SU-DHL-6 (cell line): ENCODE data around the gene OBSCN.

ENCODE experiments used
- H2AFZ ChIP-seq: fragments of 200-600 bp; sonication (generic); 2 replicates; pipeline ENCODE4 v1.6.1; 2014; ENCODE audit warnings: low read depth, mild to moderate bottlenecking, moderate library complexity, mixed read lengths, antibody characterized with exemption, low read length; ENCODE audit not compliant: severe bottlenecking
- H3F3A ChIP-seq: fragments of 200-600 bp; shearing (Covaris generic); 2 replicates; pipeline ENCODE4 v1.6.0; 2016; ENCODE audit warnings: antibody characterized with exemption, mild to moderate bottlenecking; ENCODE audit not compliant: insufficient read depth
- H3K27ac ChIP-seq: fragments of 200-600 bp; sonication (generic); 2 replicates; pipeline ENCODE4 v1.5.1; 2016; ENCODE audit warnings: low read depth, mild to moderate bottlenecking, low read length, moderate library complexity, mixed read lengths
- H3K27me3 ChIP-seq: fragments of 200-600 bp; sonication (generic), shearing (Covaris generic); 2 replicates; pipeline ENCODE4 v1.6.0; 2014; ENCODE audit warnings: mild to moderate bottlenecking, low read length
- H3K36me3 ChIP-seq: fragments of 200-600 bp; sonication (generic); 2 replicates; pipeline ENCODE4 v1.6.1; 2014; ENCODE audit warnings: mild to moderate bottlenecking, low read length, mixed read lengths
- H3K4me2 ChIP-seq: fragments of 300-600, 200-600 bp; shearing (Covaris generic), sonication (generic); 2 replicates; pipeline ENCODE4 v1.6.0; 2014; ENCODE audit warnings: low read length, low read depth, mild to moderate bottlenecking; ENCODE audit not compliant: poor library complexity, severe bottlenecking
- H3K4me3 ChIP-seq: fragments of 200-600 bp; sonication (generic); 2 replicates; pipeline ENCODE4 v1.5.1; 2014; ENCODE audit warnings: antibody characterized with exemption, low read length, mild to moderate bottlenecking, mixed read lengths; ENCODE audit not compliant: insufficient read depth, poor library complexity, severe bottlenecking
- H3K79me2 ChIP-seq: fragments of 200-600 bp; sonication (generic); 2 replicates; pipeline ENCODE4 v1.6.1; 2014; ENCODE audit warnings: mild to moderate bottlenecking, low read length, moderate library complexity; ENCODE audit not compliant: insufficient read depth
- H3K9ac ChIP-seq: fragments of 200-600 bp; sonication (generic); 2 replicates; pipeline ENCODE4 v1.7.0; 2014; ENCODE audit warnings: mild to moderate bottlenecking, low read length
- H3K9me2 ChIP-seq: fragments of 200-600 bp; sonication (generic); replicated peaks from 2 replicates; pipeline ENCODE4 v1.6.1; 2014; ENCODE audit warnings: low read length; ENCODE audit not compliant: insufficient read depth
- H3K9me3 ChIP-seq: fragments of 200-600 bp; sonication (generic); 2 replicates; pipeline ENCODE4 v1.6.1; 2014; ENCODE audit warnings: low read length, mixed read lengths; ENCODE audit not compliant: insufficient read depth
- H4K20me1 ChIP-seq: fragments of 200-600 bp; sonication (generic); 2 replicates; pipeline ENCODE4 v1.6.1; 2014; ENCODE audit warnings: low read depth, mild to moderate bottlenecking, antibody characterized with exemption, low read length, moderate library complexity, mixed read lengths
- CTCF ChIP-seq: fragments of 200-600 bp; sonication (generic); IDR thresholded peaks from one replicate; pipeline ENCODE4 v1.5.1; 2017; ENCODE audit warnings: antibody characterized with exemption, mild to moderate bottlenecking, low read length, moderate library complexity; ENCODE audit not compliant: insufficient read depth, poor library complexity, severe bottlenecking
- EZH2phosphoT487 ChIP-seq: fragments of 200-600 bp; sonication (generic), shearing (Covaris generic); conservative IDR thresholded peaks from 2 replicates; pipeline ENCODE4 v1.6.1; 2018; ENCODE audit warnings: mild to moderate bottlenecking, antibody characterized with exemption, low read length, moderate library complexity, mixed read lengths

OBSCN gene

GRCh38 chr1:228302086-228302485, 94.2 kb downstream of the OBSCN start:
- Histone ChIP-seq H3K9ac (no peak overlapping the region), H4K20me1 (no peaks in the 10 kb centered on the region), H3K9me2 (no peaks in the 10 kb centered on the region), H3K4me3 (no peak overlapping the region), H3K4me2 (no peak overlapping the region), H3K79me2 (no peaks in the 10 kb centered on the region), H3K27me3 (peaks cover 5% of the 10 kb centered on the region; the same call in 1 of the 2 replicates), H3F3A (no peaks in the 10 kb centered on the region), H3K9me3 (peaks cover 13% of the 10 kb centered on the region; the same call in 1 of the 2 replicates), H3K36me3 (no peaks in the 10 kb centered on the region), H2AFZ (no peak overlapping the region), H3K27ac (no peak overlapping the region)
- no peak for TF ChIP-seq CTCF
- no peak for TF ChIP-seq EZH2phosphoT487

- Histone ChIP-seq H3K79me2 (no peaks in the 10 kb centered on the region), H3K4me2 (no peak overlapping the region), H4K20me1 (no peaks in the 10 kb centered on the region), H3K27me3 (peaks cover 5% of the 10 kb centered on the region; the same call in 1 of the 2 replicates), H3K36me3 (no peaks in the 10 kb centered on the region), H3K9me2 (no peaks in the 10 kb centered on the region), H3K9me3 (peaks cover 13% of the 10 kb centered on the region; the same call in 1 of the 2 replicates), H3F3A (no peaks in the 10 kb centered on the region), H2AFZ (no peak overlapping the region), H3K4me3 (no peak overlapping the region), H3K9ac (no peak overlapping the region), H3K27ac (no peak overlapping the region)
- TF ChIP-seq CTCF (no peak), EZH2phosphoT487 (no peak)
These were observed 95.8 kb downstream of the OBSCN start for GRCh38 chr1:228303596-228303995.

GRCh38 chr1:228304225-228304624, 96.4 kb downstream of the OBSCN start:
- Histone ChIP-seq H3K9me3 (peaks cover 13% of the 10 kb centered on the region; the same call in 1 of the 2 replicates), H3K27me3 (peaks cover 5% of the 10 kb centered on the region; the same call in 1 of the 2 replicates), H3K79me2 (no peaks in the 10 kb centered on the region), H3K27ac (no peak overlapping the region), H3K36me3 (no peaks in the 10 kb centered on the region), H3F3A (no peaks in the 10 kb centered on the region), H3K4me2 (no peak overlapping the region), H2AFZ (no peak overlapping the region), H3K4me3 (no peak overlapping the region), H3K9me2 (no peaks in the 10 kb centered on the region), H3K9ac (no peak overlapping the region), H4K20me1 (no peaks in the 10 kb centered on the region)
- TF ChIP-seq EZH2phosphoT487 (no peak), CTCF (no peak)
